ENCODE data around the gene TDRKH. TPM values are rescaled to one million over a fixed set of nuclear protein-coding genes. Genes with fewer than 3 reads are reported as not detected.
A peak's percentile ranks its signal among the peaks of the same experiment; 100 is the strongest.
"Not testable (repeated sequence)": the region's sequence is repeated elsewhere in the genome, so short reads cannot be mapped to it uniquely, and the experiment has no call there.

Gene TDRKH
- total RNA-seq, 1 experiment from 2014 or later, result 13.8 TPM

DNA sequence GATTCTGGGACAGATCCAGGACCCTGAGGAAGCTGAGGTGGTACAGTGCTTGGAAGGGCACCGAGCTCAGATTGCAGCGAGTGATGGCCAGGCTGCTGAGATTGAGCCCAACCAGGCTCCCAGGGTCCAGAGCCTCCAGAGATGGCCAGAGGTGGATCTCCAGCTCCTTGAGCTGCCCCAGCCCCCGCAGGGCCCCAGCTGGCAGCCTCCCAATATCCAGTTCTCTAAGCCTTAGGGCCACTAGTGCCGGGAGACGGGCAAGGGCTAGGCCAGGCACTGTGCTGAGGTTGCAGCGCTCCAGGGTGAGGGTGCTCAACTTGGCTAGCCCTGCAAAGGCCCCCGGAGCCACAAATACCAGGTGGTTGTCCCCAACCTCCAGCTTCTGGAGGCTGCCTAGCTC lies 11.5 kb upstream of the TDRKH start:
- no peak for DNase-seq (ENCODE audit: low read depth)

- DNase-seq (ENCODE audit: low read depth), result no peak
These were observed 11.1 kb upstream of the TDRKH start for GRCh38 chr1:151801310-151801820.

- DNase-seq (ENCODE audit: low read depth), result no peak
These were observed 10.5 kb upstream of the TDRKH start for GRCh38 chr1:151800830-151801229.

- DNase-seq (ENCODE audit: low read depth), result no peak
These were observed 9.1 kb upstream of the TDRKH start for GRCh38 chr1:151799179-151800022.

DNA sequence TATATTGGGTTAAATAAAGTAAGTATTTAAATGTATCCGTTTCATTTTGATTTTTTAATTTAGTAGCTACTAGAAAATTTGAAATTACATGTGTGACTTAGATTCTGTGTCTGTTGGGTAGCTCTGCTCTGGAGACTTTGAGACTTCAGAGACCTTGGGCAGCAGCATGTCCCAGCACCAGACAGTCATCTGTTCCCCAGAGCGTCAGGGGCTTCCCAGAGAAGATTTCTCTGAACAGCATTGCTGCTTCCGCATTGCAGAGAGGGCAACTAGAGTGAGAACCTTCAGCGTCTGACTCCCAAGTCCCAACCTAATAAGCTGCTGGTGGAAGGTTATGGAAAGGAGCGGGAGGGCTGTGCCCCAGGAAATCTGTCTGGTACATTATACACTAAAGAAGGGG lies 8.3 kb upstream of the TDRKH start:
- DNase-seq (ENCODE audit: low read depth), result no peak

DNA sequence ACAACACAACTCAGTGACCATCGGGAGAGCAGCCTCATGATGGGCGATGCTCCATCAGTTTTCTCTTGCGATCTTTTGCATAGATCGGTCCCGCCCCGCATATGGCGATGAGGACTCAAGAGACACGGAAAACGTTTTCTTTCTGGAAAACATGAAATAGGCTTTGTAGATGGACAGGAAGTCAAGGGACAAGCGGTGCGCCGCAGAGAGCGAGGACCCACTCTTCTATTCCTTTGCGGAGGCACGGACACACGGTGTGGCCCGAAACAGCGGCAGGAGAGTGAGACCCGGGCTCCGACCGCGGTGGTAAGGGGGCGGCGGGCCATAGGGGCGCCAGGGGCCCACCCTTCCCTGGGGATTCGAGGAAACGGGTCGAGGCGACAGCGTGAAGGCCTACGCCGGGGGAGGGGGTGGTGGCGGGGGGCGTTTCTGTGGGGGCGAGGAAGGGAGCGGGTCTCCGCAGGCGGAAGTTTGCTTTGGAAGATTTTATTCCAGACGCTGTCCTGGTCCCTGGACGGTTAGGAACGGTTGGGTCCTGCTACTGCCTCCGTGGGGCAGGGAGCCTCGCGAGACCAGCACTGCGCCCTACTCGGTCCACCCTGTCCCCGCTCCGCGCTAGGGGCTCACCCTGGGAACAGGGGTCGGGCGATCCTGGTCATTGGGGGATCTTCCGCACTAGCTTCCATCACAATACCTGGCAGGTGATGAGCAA lies 796 bp upstream of the TDRKH start:
- peak; percentile 38 for DNase-seq (ENCODE audit: low read depth)

DNA sequence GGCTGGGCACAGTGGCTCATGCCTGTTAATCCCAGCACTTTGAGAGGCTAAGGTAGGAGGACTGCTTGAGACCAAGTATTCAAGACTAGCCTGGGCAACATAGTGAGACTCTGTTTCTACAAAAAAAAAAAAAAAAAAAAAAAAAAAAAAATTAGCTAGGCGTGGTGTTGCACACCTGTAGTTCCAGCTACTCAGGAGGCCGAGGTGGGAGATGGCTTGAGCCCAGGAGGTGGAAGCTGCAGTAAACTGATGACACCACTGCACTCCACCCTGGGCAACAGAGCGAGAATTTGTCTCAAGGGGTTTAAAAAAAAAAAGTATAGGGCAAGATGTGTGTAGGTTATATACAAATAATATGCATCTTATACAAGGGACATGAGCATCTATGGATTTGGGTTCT lies 2.6 kb downstream of the TDRKH start:
- no peak for DNase-seq (ENCODE audit: low read depth)

GRCh38 chr1:151783796-151784195 lies 6.5 kb downstream of the TDRKH start:
- no peak for DNase-seq (ENCODE audit: low read depth)

GRCh38 chr1:151782741-151783140 lies 7.6 kb downstream of the TDRKH start:
- no peak for DNase-seq (ENCODE audit: low read depth)

GRCh38 chr1:151782026-151782425 lies 8.3 kb downstream of the TDRKH start:
- DNase-seq (ENCODE audit: low read depth), result not testable (repeated sequence)

DNA sequence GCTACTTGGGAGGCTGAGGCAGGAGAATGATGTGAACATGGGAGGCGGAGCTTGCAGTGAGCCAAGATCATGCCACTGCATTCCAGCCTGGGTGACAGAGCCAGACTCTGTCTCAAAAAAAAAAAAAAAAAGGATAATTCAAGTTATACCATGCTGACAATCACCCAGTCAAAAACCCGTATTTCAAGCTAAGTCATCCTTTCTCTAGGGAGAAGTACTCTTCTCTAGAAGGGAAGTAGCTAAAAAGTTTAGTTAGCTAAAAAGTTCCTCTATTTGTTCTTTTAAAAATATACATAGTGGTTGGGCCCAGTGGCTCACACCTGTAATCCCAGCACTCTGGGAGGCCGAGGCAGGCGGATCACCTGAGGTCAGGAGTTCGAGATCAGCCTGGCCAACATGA lies 9.6 kb downstream of the TDRKH start:
- not testable (repeated sequence) for DNase-seq (ENCODE audit: low read depth)

DNA sequence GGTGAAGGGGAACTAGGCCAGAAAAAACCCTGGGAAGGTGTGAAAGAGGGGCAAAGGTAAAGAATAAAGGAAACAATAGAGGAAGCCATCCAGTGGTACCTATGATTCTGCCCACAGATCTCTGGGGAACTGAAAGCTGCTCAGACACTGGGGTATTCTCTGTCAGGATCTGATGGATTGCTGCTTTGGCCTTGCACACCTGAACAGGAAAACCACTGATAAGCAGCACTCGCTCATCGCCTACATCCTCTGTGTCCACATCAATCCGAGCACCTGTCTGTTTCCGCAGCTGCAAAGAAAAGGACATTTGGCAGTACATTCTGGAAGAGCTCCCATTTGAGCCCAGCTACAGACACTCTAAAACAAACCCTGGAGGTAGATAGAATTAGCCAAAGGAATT lies 10.4 kb downstream of the TDRKH start:
- no peak for DNase-seq (ENCODE audit: low read depth)

DNA sequence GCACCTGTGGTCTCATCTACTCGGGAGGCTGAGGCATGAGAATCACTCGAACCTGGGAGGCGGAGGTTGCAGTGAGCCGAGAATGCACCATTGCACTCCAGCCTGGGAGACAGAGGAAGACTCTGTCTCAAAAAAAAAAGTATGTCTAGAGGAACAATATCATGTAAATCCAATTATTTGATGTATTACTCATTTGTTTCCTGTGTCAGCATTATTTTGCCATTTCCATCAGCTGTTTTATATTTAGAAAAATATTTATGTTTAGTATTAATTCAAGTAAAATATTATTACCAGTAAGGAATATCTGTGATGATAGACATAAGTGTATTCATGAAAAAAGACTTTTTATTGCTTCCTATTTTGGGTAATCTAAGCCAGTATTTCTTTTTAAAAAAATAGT lies 13.0 kb downstream of the TDRKH start:
- no peak for DNase-seq (ENCODE audit: low read depth)

- DNase-seq (ENCODE audit: low read depth), result no peak
These were observed 13.6 kb downstream of the TDRKH start for GRCh38 chr1:151776665-151777062.

DNA sequence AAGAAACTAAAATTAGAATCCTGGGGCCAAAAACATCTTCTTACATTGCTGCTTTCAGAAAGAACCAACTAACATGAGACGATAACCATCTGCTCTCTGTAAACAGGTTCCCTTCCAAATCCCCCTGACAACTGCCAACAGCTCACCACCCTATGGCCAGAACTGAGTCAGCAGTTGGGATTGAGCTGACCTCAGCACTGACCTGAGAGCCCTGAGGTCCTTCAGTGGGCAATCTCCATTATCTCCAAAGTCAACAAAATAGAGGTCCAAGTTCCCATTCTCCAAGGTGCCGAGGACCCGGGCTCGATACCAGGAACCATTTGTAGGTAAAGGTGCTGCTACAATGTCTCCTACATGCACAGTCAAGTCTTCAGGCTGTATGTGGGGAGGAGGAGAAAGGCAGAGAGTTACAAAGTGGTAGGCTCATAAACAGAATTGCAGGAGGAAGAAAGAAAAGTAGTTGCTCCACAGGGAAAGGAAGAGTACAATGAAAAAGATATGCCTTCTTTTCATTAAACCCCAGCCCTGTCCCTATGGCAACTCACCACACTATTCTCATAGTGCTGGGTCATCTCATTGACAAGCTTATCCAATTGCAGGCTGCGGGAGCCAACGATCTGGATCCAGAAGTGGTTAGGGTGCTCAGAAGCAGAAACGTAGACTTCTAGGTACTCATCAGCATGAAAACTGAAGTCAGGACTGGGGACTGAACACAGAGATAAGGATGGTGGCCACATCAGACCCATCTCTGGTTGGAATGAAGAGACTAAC lies 14.2 kb downstream of the TDRKH start:
- no peak for DNase-seq (ENCODE audit: low read depth)

DNA sequence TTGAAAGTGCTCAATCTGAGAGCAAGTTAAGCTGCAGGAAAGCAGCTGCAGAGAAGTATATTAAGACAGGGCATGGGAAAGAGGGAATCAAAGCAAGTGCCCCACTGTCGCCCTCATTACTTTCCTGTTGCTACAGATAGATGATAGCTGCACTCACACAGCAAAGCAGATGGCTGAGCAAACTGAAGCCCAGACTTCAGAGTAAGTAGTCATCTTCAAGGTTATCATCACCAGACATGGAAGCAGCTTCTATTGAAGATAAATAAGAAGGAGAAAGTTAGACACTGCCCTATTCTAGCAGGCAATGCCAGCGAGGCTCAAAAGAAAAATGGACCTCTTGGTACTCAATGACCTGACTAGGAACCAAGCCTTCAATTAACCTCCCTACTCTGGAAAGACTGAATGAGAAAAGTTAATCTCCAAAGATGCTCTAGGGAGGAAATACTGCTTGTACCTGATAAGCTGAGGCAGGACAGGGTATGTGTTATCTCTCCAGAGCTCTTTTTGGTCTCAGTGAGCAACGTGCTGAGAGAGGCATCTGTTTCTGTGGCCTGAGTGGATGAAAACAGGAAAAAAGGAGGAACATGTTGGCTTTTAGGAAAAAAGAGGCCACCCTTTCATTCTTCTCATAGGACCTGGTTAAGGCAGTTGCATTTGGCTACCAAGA lies 15.9 kb downstream of the TDRKH start:
- DNase-seq (ENCODE audit: low read depth), result no peak

DNA sequence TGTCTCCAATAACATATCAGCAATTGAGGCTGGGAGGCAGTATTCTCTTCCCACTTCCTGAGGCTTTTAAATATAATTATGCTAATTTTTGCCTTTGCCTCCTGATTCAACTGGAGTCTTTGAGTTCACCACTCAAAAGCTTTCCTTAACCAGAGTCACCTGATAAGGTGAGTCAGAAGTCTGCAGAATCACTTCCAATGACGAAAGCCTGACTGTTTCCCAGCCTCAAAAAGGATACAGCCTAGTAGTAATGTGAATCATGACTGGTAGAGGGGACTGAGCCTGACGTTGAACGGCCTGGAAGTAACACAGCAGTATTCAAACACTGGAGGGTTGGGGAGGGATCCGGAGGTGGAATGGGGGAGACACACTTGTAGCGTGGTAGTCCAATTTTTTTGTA lies 16.6 kb downstream of the TDRKH start:
- DNase-seq (ENCODE audit: low read depth), result peak; percentile 69

- not testable (repeated sequence) for DNase-seq (ENCODE audit: low read depth)
These were observed 21.0 kb downstream of the TDRKH start for GRCh38 chr1:151769270-151769669.

- DNase-seq (ENCODE audit: low read depth), result not testable (repeated sequence)
These were observed 21.8 kb downstream of the TDRKH start for GRCh38 chr1:151768351-151769066.

DNA sequence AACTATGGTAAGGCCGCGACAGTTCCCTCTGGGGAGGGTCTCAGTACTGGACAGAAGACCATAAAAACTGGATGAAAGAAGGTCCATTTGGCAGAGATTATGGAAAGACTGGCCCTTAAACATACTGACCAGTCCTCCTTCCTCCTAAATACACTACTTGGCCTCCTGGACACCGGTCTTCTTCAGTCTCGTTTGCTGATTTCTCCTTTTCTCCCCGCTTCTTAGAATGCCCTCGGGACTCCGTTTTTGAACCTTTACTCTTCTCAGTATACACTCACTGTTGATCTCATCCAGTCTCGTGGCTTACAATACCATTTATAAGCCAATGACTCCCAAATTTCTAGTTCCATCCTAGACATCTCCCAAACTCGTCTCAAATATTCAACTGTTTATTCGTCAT lies 26.3 kb downstream of the TDRKH start:
- peak; percentile 5 for DNase-seq (ENCODE audit: low read depth)

Data from Daoy (cell line).